Colonic mucosa (tissue), 4 donors: ENCODE results near the gene ACACA. TPM values are rescaled to one million over a fixed set of nuclear protein-coding genes. Genes with fewer than 3 reads are reported as not detected.
"Not testable (repeated sequence)": the region's sequence is repeated elsewhere in the genome, so short reads cannot be mapped to it uniquely, and the experiment has no call there.

Source experiments
- DNase-seq: peaks from one replicate; pipeline ENCODE4 v3.0.0-alpha.2; 2020
- H3K27ac ChIP-seq: fragments of 200-600 bp; one replicate; pipeline ENCODE4 v1.8.0; 2021
- H3K27me3 ChIP-seq: fragments of 200-600 bp; one replicate; pipeline ENCODE4 v1.8.0; 2021
- H3K36me3 ChIP-seq: fragments of 200-600 bp; one replicate; pipeline ENCODE4 v1.8.0; 2021
- H3K4me1 ChIP-seq: fragments of 200-600 bp; one replicate; pipeline ENCODE4 v1.8.0; 2021; ENCODE audit warnings: mild to moderate bottlenecking
- H3K4me3 ChIP-seq: fragments of 200-600 bp; one replicate; pipeline ENCODE4 v1.8.0; 2021
- H3K9ac ChIP-seq, 2 donors: one replicate each; pipeline ENCODE4 v1.7.0; 2013; ENCODE audit warnings: control low read depth in 2 of 2, low read depth in 2 of 2, low read length in 2 of 2
- H3K9me3 ChIP-seq: fragments of 200-600 bp; one replicate; pipeline ENCODE4 v1.8.0; 2021
- CTCF ChIP-seq: fragments of 200-600 bp; IDR thresholded peaks from one replicate; pipeline ENCODE4 v1.8.0; 2022; ENCODE audit warnings: antibody characterized with exemption, mild to moderate bottlenecking
- intact Hi-C: fragments of 100-400 bp; cut with DNase I; formaldehyde crosslinking; loops from one replicate; pipeline ENCODE4 v1.14.1; 2022
- total RNA-seq, 2 donors: library from RNA; stranded (reverse); fragmentation: NEBNext Ultra II Directional in 1 of 2; extraction: Animal tissue kit (Norgen Biotek cat#: 25700) in 1 of 2; gene quantifications; one replicate each; pipeline ENCODE4 v1.2.1, GENCODE V29; 2021
- donor health status: healthy.
- donor health status: DM: no; HTN: no; CAD: no.
- donor health status: DM: no; HTN: no; CAD: no.

ACACA gene
- total RNA-seq, 2 donors from 2014 or later = 59.5 to 72.6 TPM

- DNase-seq = no peak
- peaks cover 5% of the 10 kb centered on the region for H3K36me3 ChIP-seq
- TF ChIP-seq CTCF = no peak
These were observed 18.6 kb upstream of the ACACA start for GRCh38 chr17:37425268-37425667.

GRCh38 chr17:37422971-37423625, 16.5 kb upstream of the ACACA start:
- Histone ChIP-seq H3K4me3 (no peak overlapping the region), H3K27ac (no peak overlapping the region), H3K9ac (no peak overlapping the region), H3K27me3 (no peaks in the 10 kb centered on the region), H3K4me1 (no peaks in the 10 kb centered on the region), H3K36me3 (peaks cover 5% of the 10 kb centered on the region), H3K9me3 (no peaks in the 10 kb centered on the region)
- no peak for DNase-seq
- no peak for TF ChIP-seq CTCF
- intact Hi-C loops = no loop called here

More at GRCh38 chr17:37425268-37425667, 18.6 kb upstream of the ACACA start:
- H3K9me3 ChIP-seq = no peaks in the 10 kb centered on the region
- H3K4me1 ChIP-seq = no peaks in the 10 kb centered on the region
- H3K27me3 ChIP-seq = no peaks in the 10 kb centered on the region
- no peak overlapping the region for H3K27ac ChIP-seq
- no peak overlapping the region for H3K4me3 ChIP-seq
- no peak overlapping the region for H3K9ac ChIP-seq
- intact Hi-C loops = no loop called here

- H3K4me1 ChIP-seq = no peaks in the 10 kb centered on the region
- no peaks in the 10 kb centered on the region for H3K9me3 ChIP-seq
- H3K36me3 ChIP-seq = no peaks in the 10 kb centered on the region
- intact Hi-C loops = no loop called here
- DNase-seq = no peak
- no peak overlapping the region for H3K4me3 ChIP-seq
- no peak overlapping the region for H3K27ac ChIP-seq
- no peaks in the 10 kb centered on the region for H3K27me3 ChIP-seq
- no peak overlapping the region for H3K9ac ChIP-seq
- no peak for TF ChIP-seq CTCF
These were observed 11.2 kb upstream of the ACACA start for GRCh38 chr17:37417852-37418251.

GRCh38 chr17:37413875-37414519, 7.4 kb upstream of the ACACA start:
- no peaks in the 10 kb centered on the region for H3K36me3 ChIP-seq
- intact Hi-C loops = no loop called here
- no peak for TF ChIP-seq CTCF
- DNase-seq = no peak
- H3K9ac ChIP-seq = no peak overlapping the region
- H3K9me3 ChIP-seq = no peaks in the 10 kb centered on the region
- H3K27me3 ChIP-seq = no peaks in the 10 kb centered on the region
- H3K4me3 ChIP-seq = no peak overlapping the region
- no peaks in the 10 kb centered on the region for H3K4me1 ChIP-seq
- H3K27ac ChIP-seq = no peak overlapping the region

GRCh38 chr17:37410357-37410756, 3.7 kb upstream of the ACACA start:
- Histone ChIP-seq H3K27me3 (no peaks in the 10 kb centered on the region), H3K9me3 (no peaks in the 10 kb centered on the region), H3K36me3 (no peaks in the 10 kb centered on the region), H3K9ac (no peak overlapping the region), H3K4me1 (no peaks in the 10 kb centered on the region), H3K4me3 (no peak overlapping the region), H3K27ac (no peak overlapping the region)
- no peak for DNase-seq
- no peak for TF ChIP-seq CTCF
- intact Hi-C loops = no loop called here

GRCh38 chr17:37408145-37408479, 1.5 kb upstream of the ACACA start:
- DNase-seq, H3K27me3 ChIP-seq, H3K4me1 ChIP-seq, intact Hi-C loops, H3K36me3 ChIP-seq, H3K9me3 ChIP-seq, H3K4me3 ChIP-seq, H3K9ac ChIP-seq: not testable (repeated sequence)
- peak overlapping the region; percentile 97 for H3K27ac ChIP-seq
